ENCODE measurements around the gene RTCB. TPM values are rescaled to one million over a fixed set of nuclear protein-coding genes. Genes with fewer than 3 reads are reported as not detected.

The RTCB gene
- 119 and 134 TPM in 2 replicates for polyA plus RNA-seq (2011; rRNA removed)
- 45.5 and 62.2 TPM in 2 replicates for polyA minus RNA-seq (2011; rRNA and poly(A)+ RNA removed)

- ChIA-PET CTCF (interaction anchor here (0.7 to 3.6 kb wide), 8 partner anchors 9 to 394 kb away, joined by 3 to 16 read pairs (median 4); partner anchors contain the start of gene FBXO7), POLR2A (no interaction called here)
- peak; percentile 13; the same call in 1 of the 2 replicates for TF ChIP-seq CTCF (IDR thresholded peaks at IDR 0.05; ENCODE audit: insufficient read depth, low read depth, low read length)
- H3K4me3 ChIP-seq (ENCODE audit: low read depth, low read length) = peak within 1 kb of the TSS; percentile 63
- H3K36me3 ChIP-seq (ENCODE audit: control insufficient read depth, insufficient read depth, low read length) = peaks cover 2% of the 10 kb centered on the region
- peak; percentile 66 for DNase-seq (ENCODE audit: low read depth)
- H3K27me3 ChIP-seq (ENCODE audit: control insufficient read depth, insufficient read depth, low read length) = no peaks in the 10 kb centered on the region
Observed at GRCh38 chr22:32411829-32412592, at the start of gene RTCB. Gene RTCB (minus strand): TSS chr22:32412247. CDS start chr22:32412156, 91 bp downstream.

- H3K36me3 ChIP-seq (ENCODE audit: control insufficient read depth, insufficient read depth, low read length) = no peaks in the 10 kb centered on the region
- CTCF ChIA-PET = no interaction called here
Observed at GRCh38 chr22:32457031-32457430, 45.0 kb upstream of the RTCB start.

GRCh38 chr22:32448980-32449379 is 36.9 kb upstream of the RTCB start:
- no peaks in the 10 kb centered on the region for H3K36me3 ChIP-seq (ENCODE audit: control insufficient read depth, insufficient read depth, low read length)
- H3K27me3 ChIP-seq (ENCODE audit: control insufficient read depth, insufficient read depth, low read length) = peaks cover 2% of the 10 kb centered on the region
- DNase-seq (ENCODE audit: low read depth) = no peak
- no peak for TF ChIP-seq CTCF (IDR thresholded peaks at IDR 0.05; ENCODE audit: insufficient read depth, low read depth, low read length)
- POLR2A ChIA-PET = no interaction called here
- H3K4me3 ChIP-seq (ENCODE audit: low read depth, low read length) = no peak overlapping the region
- CTCF ChIA-PET = interaction anchor here (0.6 to 1.6 kb wide), 2 partner anchors 20 to 24 kb away, joined by 3 read pairs; no protein-coding TSS in a partner anchor

More at GRCh38 chr22:32457031-32457430, 45.0 kb upstream of the RTCB start:
- no peak for DNase-seq (ENCODE audit: low read depth)
- peaks cover 2% of the 10 kb centered on the region for H3K27me3 ChIP-seq (ENCODE audit: control insufficient read depth, insufficient read depth, low read length)
- TF ChIP-seq CTCF (IDR thresholded peaks at IDR 0.05; ENCODE audit: insufficient read depth, low read depth, low read length) = no peak
- H3K4me3 ChIP-seq (ENCODE audit: low read depth, low read length) = no peak overlapping the region
- POLR2A ChIA-PET = no interaction called here

- no peak for TF ChIP-seq CTCF (IDR thresholded peaks at IDR 0.05; ENCODE audit: insufficient read depth, low read depth, low read length)
- no peak for DNase-seq (ENCODE audit: low read depth)
- Histone ChIP-seq H3K4me3 (ENCODE audit: low read depth, low read length) (no peak overlapping the region), H3K36me3 (ENCODE audit: control insufficient read depth, insufficient read depth, low read length) (no peaks in the 10 kb centered on the region), H3K27me3 (ENCODE audit: control insufficient read depth, insufficient read depth, low read length) (no peaks in the 10 kb centered on the region)
- CTCF ChIA-PET = no interaction called here
- POLR2A ChIA-PET = no interaction called here
Observed at GRCh38 chr22:32446321-32446720, 34.3 kb upstream of the RTCB start.

GRCh38 chr22:32444068-32444467 is 32.0 kb upstream of the RTCB start:
- POLR2A ChIA-PET = no interaction called here
- CTCF ChIA-PET = interaction anchor here (0.6 kb wide), 1 partner anchor 24 kb away, joined by 3 read pairs; no protein-coding TSS in a partner anchor
- no peak for TF ChIP-seq CTCF (IDR thresholded peaks at IDR 0.05; ENCODE audit: insufficient read depth, low read depth, low read length)
- Histone ChIP-seq H3K27me3 (ENCODE audit: control insufficient read depth, insufficient read depth, low read length) (no peaks in the 10 kb centered on the region; the same call in 1 of the 2 replicates), H3K4me3 (ENCODE audit: low read depth, low read length) (no peak overlapping the region), H3K36me3 (ENCODE audit: control insufficient read depth, insufficient read depth, low read length) (no peaks in the 10 kb centered on the region)
- no peak for DNase-seq (ENCODE audit: low read depth)
